Keratinocyte (primary cell): ENCODE measurements around the gene SPIN4. TPM values are rescaled to one million over a fixed set of nuclear protein-coding genes. Genes with fewer than 3 reads are reported as not detected.

ENCODE experiments used
- DNase-seq: peaks from one replicate; pipeline ENCODE4 v3.0.0-alpha.2; 2011; ENCODE audit warnings: low read depth, missing footprints, low spot score
- FAIRE-seq: peaks from 2 replicates; lab custom pipeline; 2011; peaks lifted over from hg19 to GRCh38; lab: Jason Lieb, UNC
- H2AFZ ChIP-seq: 2 replicates; pipeline ENCODE4 v1.6.0; 2012; ENCODE audit warnings: low read length, control low read depth, inconsistent platforms; ENCODE audit not compliant: control insufficient read depth
- H3K27ac ChIP-seq: 2 replicates; pipeline ENCODE4 v1.5.1; 2011; ENCODE audit warnings: low read length; ENCODE audit not compliant: control insufficient read depth, insufficient read depth
- H3K27me3 ChIP-seq: 3 replicates; pipeline ENCODE4 v1.6.0; 2011; ENCODE audit warnings: low read length; ENCODE audit not compliant: control insufficient read depth, insufficient read depth; ENCODE audit errors: extremely low read depth
- H3K36me3 ChIP-seq, 2 experiments: 2 replicates in 1 of 2; 3 replicates in 1 of 2; pipeline ENCODE4 v1.5.1; 2011; ENCODE audit warnings: low read length in 2 of 2, mild to moderate bottlenecking in 1 of 2; ENCODE audit not compliant: control insufficient read depth in 2 of 2, insufficient read depth in 2 of 2; ENCODE audit errors: extremely low read depth in 1 of 2
- H3K4me1 ChIP-seq: 3 replicates; pipeline ENCODE4 v1.5.1; 2011; ENCODE audit warnings: low read length; ENCODE audit not compliant: control insufficient read depth, insufficient read depth; ENCODE audit errors: extremely low read depth
- H3K4me2 ChIP-seq: 3 replicates; pipeline ENCODE4 v1.6.0; 2011; ENCODE audit warnings: low read depth, low read length; ENCODE audit not compliant: control insufficient read depth, insufficient read depth; ENCODE audit errors: extremely low read depth
- H3K4me3 ChIP-seq, 3 experiments: fragments of 200-600 bp in 1 of 3; sonication (generic) in 1 of 3; 2 replicates in 2 of 3; 3 replicates in 1 of 3; pipeline ENCODE4 v1.5.1; 2011 to 2016; ENCODE audit warnings: low read length in 3 of 3, mild to moderate bottlenecking in 3 of 3, control low read depth in 2 of 3, inconsistent platforms in 1 of 3, low read depth in 1 of 3, mixed read lengths in 1 of 3, mixed run types in 1 of 3, moderate library complexity in 1 of 3; ENCODE audit not compliant: control insufficient read depth in 2 of 3, insufficient read depth in 2 of 3; ENCODE audit errors: extremely low read depth in 1 of 3
- H3K79me2 ChIP-seq: 2 replicates; pipeline ENCODE4 v1.6.0; 2012; ENCODE audit warnings: low read length; ENCODE audit not compliant: control insufficient read depth, insufficient read depth
- H3K9ac ChIP-seq: 3 replicates; pipeline ENCODE4 v1.6.0; 2011; ENCODE audit warnings: low read length; ENCODE audit not compliant: control insufficient read depth, insufficient read depth; ENCODE audit errors: extremely low read depth
- H3K9me1 ChIP-seq: 3 replicates; pipeline ENCODE4 v1.6.0; 2011; ENCODE audit warnings: low read length; ENCODE audit not compliant: control insufficient read depth, insufficient read depth; ENCODE audit errors: extremely low read depth
- H3K9me3 ChIP-seq: 2 replicates; pipeline ENCODE4 v1.5.1; 2012; ENCODE audit warnings: low read depth, low read length; ENCODE audit not compliant: control insufficient read depth
- H4K20me1 ChIP-seq: 3 replicates; pipeline ENCODE4 v1.6.0; 2011; ENCODE audit warnings: low read length; ENCODE audit not compliant: control insufficient read depth, insufficient read depth; ENCODE audit errors: extremely low read depth
- CTCF ChIP-seq, 3 experiments: IDR thresholded peaks in 1 of 3; conservative IDR thresholded peaks in 1 of 3; optimal IDR thresholded peaks in 1 of 3; 2 replicates in 2 of 3; 3 replicates in 1 of 3; pipeline versions ENCODE3 to v1.5.1; 2011; ENCODE audit warnings: low read length in 3 of 3, mild to moderate bottlenecking in 3 of 3, moderate library complexity in 2 of 3, control low read depth in 1 of 3, inconsistent platforms in 1 of 3; ENCODE audit not compliant: insufficient read depth in 2 of 3; ENCODE audit errors: extremely low read depth in 1 of 3
- EZH2 ChIP-seq: IDR thresholded peaks from one replicate; pipeline ENCODE4 v1.6.1; 2012; ENCODE audit warnings: inconsistent platforms, mild to moderate bottlenecking, low read length, moderate library complexity
- dilution Hi-C: fragments of 300-500 bp; cut with MboI; formaldehyde crosslinking; loops from one replicate; pipeline ENCODE4 v1.7.0; 2020; ENCODE audit warnings: low sequenced_read_pairs; ENCODE audit not compliant: extremely low pct_ligation_motif_present
- polyA plus RNA-seq, 5 experiments: library from polyadenylated mRNA; depleted of rRNA in 3 of 5; stranded (reverse) in 3 of 5; stranded (forward) in 1 of 5; unstranded in 1 of 5; fragments of >200 nt; gene quantifications; 1 replicate in 1 of 5; 2 replicates in 3 of 5; 3 replicates in 1 of 5; pipeline versions ENCODE4 v1.2.1 to v1.2.3, GENCODE V29; 2011 to 2012; ENCODE audit warnings: missing spikeins in 2 of 5, low read depth in 1 of 5, low replicate concordance in 1 of 5

The SPIN4 gene
- polyA plus RNA-seq, 1 donor (not counting 4 experiments of a cell fraction or from before 2014, with no cell fraction given): 5.8 TPM

DNA sequence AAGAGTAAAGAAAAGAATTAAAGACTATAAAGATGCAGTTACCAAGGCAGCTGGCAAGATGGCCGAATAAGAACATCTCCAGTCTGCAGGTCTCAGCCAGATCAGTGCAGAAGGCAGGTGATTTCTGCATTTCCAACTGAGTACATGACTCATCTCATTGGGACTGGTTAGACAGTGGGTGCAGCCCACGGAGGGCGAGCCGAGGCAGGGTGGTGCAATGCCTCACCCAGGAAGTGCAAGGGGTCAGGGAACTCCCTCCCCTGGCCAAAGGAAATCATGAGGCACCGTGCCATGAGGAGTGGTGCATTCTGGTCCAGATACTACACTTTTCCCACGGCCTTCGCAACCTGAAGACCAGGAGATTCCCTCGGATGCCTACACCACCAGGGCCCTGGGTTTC, 20.5 kb downstream of the SPIN4 start:
- dilution Hi-C loops: no loop called here
- Histone ChIP-seq H3K4me2 (no peak overlapping the region), H2AFZ (no peak overlapping the region), H3K9me1 (no peaks in the 10 kb centered on the region), H3K9me3 (no peaks in the 10 kb centered on the region), H3K79me2 (no peaks in the 10 kb centered on the region), H4K20me1 (no peaks in the 10 kb centered on the region), H3K9ac (no peak overlapping the region), H3K4me3 (no peak overlapping the region), H3K27me3 (no peaks in the 10 kb centered on the region), H3K36me3 (no peaks in the 10 kb centered on the region), H3K4me1 (peaks cover 2% of the 10 kb centered on the region), H3K27ac (no peak overlapping the region)
- DNase-seq (peak; percentile 23), FAIRE-seq (no peak)
- TF ChIP-seq CTCF (optimal IDR thresholded peaks at IDR 0.05 in 1 of 3, IDR thresholded peaks at IDR 0.05 in 1 of 3, conservative IDR thresholded peaks at IDR 0.05 in 1 of 3; ENCODE audit: extremely low read depth in 1 of 3, insufficient read depth in 2 of 3, low read length in 3 of 3) (no peak), EZH2 (no peak)

DNA sequence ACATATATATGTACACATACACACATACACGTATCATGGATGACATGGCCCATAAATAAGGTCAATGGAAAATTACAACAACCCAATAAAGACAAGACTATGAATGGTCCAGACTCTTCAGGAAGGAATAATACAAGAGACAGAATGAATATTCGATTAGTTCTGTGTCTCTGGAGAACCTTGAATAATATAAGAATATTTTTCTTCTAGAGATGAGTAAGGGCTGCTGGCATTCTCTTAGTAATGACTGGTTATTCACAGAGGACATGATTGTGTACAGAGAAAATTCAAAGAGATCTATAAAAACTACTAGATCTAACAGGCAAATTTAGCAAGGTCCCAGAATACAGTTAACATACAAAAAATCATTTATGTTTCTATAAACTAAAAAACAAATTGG, 23.3 kb downstream of the SPIN4 start:
- DNase-seq (no peak), FAIRE-seq (no peak)
- no peaks in the 10 kb centered on the region for H3K36me3 ChIP-seq
- no peak overlapping the region for H3K27ac ChIP-seq
- H3K79me2 ChIP-seq: no peaks in the 10 kb centered on the region
- H3K4me3 ChIP-seq: no peak overlapping the region
- peaks cover 2% of the 10 kb centered on the region for H3K4me1 ChIP-seq
- no peak overlapping the region for H3K4me2 ChIP-seq
- dilution Hi-C loops: no loop called here
- H3K9me1 ChIP-seq: no peaks in the 10 kb centered on the region
- no peaks in the 10 kb centered on the region for H3K27me3 ChIP-seq
- no peaks in the 10 kb centered on the region for H3K9me3 ChIP-seq
- H2AFZ ChIP-seq: no peak overlapping the region
- no peak overlapping the region for H3K9ac ChIP-seq
- TF ChIP-seq EZH2 (no peak), CTCF (optimal IDR thresholded peaks at IDR 0.05 in 1 of 3, IDR thresholded peaks at IDR 0.05 in 1 of 3, conservative IDR thresholded peaks at IDR 0.05 in 1 of 3; ENCODE audit: extremely low read depth in 1 of 3, insufficient read depth in 2 of 3, low read length in 3 of 3) (no peak)
- H4K20me1 ChIP-seq: no peaks in the 10 kb centered on the region
